NCI-H146 treated with DMSO at 0.1 percent for 48 hours (cell line): Measurements from ENCODE around the gene ZMIZ2.

Source experiments
- DNase-seq: peaks from one replicate; lab custom pipeline; 2025; ENCODE audit not compliant: unreplicated experiment; lab: John Stamatoyannopoulos, UW

The ZMIZ2 gene

DNA sequence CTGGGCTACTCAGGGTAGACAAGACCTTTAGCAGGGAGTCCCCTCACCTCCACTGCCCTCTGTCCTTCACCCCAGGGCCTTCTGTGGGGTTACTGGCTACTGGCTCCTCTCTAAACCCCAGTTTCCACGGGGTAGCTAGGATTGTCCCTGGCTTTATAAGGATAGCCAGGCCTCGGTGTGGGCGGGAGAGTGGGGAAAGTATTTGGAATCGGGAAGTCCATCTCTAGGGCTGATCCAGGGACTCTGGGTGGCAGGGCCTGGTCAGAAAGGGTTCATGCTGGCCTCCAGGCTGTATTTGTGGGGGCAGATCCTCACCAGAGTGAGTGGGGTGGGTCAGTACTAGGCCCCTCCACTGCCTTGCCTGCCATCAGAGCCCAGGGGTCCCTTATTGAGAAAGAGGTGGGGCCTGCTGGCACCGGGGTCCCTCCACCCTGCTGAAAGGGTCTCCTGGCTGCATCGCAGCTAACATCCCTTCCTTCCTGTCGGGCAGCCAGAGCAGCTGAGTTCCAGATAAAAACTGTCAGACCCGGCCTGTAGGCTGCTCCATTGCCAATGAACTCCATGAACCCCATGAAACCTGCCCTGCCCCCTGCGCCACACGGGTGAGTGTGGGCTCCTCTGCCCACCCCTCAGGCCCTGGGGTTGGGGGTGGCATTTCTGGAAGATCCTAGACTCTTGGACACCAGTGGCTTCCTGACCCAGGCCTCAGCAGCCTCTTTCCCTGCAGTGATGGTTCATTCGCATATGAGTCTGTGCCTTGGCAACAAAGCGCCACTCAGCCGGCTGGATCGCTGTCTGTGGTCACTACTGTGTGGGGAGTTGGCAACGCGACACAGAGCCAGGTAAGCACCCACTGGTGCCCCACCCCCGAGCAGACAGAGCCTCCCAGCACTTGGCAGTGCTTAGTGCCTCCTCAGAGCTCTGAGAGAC lies 7.3 kb downstream of the ZMIZ2 start:
- no peak for DNase-seq

DNA sequence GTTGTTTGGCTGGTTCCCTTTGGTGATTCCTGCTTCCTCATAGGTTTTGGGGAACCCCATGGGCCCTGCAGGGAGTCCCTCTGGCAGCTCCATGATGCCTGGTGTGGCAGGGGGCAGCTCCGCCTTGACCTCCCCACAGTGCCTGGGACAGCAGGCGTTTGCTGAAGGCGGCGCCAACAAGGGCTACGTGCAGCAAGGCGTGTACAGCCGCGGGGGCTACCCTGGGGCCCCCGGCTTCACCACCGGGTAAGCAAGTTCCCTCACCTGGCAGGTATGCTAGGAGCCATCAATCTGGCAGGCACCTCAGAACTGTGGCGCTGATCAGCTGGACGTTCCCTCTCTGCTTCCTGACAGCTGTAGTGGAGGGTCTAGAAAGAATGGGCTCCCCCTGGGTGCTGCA lies 8.3 kb downstream of the ZMIZ2 start:
- DNase-seq = no peak

DNA sequence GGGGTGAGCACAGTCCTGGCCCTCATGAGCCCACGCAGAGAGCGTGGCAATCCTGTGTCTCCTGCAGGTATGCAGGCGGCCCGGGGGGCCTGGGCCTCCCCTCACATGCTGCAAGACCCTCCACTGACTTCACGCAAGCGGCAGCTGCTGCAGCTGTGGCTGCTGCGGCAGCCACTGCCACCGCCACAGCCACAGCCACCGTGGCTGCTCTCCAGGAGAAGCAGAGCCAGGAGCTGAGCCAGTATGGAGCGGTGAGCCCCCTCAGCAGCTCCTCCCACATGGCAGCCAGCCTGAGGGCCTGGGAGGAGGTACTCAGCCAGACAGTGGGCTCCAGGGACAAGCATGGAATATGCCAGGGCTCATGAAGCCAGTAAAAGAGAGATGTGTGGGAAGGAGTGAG lies 8.7 kb downstream of the ZMIZ2 start:
- DNase-seq = no peak

DNA sequence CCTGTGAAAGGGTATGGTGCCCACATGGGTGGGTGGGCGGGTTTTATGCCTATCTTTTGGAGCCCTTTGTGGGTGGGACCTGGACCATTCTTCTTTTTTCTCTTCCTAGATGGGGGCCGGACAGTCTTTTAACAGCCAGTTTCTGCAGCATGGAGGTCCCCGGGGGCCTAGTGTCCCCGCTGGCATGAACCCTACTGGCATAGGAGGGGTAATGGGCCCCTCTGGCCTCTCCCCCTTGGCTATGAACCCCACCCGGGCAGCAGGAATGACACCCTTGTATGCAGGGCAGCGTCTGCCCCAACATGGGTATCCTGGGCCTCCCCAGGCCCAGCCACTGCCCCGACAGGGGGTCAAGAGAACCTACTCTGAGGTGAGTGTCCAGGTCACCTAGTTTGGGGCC lies 9.1 kb downstream of the ZMIZ2 start:
- DNase-seq = no peak

DNA sequence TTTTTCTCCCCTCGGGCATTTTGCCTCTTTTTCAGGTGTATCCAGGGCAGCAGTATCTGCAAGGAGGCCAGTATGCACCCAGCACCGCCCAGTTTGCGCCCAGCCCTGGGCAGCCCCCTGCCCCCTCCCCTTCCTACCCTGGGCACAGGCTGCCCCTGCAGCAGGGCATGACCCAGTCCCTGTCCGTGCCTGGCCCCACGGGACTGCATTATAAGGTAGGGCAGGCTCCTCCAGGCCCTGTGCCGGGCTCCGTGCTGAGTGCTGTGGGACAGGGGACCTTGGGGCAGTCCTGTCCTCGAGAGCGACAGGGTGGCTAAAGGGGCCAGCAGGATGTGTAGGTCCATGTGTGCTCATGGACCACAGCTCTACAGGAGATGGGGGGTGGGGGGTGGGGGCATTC lies 10.6 kb downstream of the ZMIZ2 start:
- no peak for DNase-seq

DNA sequence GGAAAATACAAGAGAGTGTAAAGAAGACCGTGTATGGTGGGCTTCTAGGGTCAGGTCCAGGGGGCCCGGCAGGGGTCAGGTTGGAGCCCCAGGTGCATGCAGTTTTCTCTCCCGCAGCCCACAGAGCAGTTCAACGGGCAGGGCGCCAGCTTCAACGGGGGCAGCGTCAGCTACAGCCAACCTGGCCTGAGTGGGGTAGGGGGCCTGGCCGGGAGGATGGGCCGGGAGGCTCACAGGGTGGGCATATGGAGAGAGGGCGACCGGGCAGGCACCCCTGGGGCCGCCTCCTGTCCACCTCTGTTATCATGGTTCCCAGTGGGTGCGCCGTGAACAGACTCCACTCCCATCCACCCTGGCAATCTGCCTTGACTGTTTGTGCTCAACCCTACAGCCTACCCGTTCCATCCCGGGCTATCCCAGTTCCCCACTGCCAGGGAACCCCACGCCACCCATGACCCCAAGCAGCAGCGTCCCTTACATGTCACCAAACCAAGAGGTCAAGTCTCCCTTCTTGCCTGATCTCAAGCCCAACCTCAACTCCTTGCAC lies 11.5 kb downstream of the ZMIZ2 start:
- DNase-seq = no peak

DNA sequence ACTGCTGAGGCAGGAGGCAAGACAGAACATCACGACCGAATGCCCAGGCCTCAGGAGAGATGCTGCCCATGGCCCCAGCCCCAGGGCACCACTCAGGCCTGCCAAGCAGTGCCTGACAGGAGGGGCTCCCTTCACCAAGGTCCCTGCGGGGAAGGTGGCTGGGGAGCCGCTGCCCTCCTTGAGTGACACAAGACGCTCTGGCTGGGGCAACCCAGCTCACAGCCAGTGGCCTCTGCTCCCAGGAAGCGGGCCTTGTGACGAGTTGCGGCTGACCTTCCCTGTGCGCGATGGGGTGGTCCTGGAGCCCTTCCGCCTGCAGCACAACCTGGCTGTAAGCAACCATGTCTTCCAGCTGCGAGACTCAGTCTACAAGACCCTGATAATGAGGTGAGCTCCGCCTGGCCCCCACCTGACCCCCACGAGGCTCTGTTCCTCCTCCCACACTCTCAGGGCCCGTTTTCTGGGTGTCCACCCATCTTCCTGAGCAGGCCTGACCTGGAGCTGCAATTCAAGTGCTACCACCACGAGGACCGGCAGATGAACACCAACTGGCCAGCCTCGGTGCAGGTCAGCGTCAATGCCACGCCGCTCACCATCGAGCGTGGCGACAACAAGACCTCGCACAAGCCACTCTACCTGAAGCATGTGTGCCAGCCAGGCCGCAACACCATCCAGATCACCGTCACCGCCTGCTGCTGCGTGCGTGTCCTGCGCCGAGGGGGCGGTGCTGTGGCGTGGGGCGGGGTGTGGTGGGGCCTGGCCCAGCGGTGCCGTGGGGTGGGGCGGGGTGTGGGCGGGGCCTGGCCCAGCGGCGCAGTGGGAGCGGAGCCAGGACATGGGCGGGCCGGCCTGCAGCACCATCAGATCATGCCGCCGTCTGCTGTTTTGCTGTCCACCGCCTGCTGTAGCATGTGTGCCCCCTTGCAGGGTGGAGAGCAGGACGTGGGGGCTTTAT lies 12.8 kb downstream of the ZMIZ2 start:
- DNase-seq = no peak

DNA sequence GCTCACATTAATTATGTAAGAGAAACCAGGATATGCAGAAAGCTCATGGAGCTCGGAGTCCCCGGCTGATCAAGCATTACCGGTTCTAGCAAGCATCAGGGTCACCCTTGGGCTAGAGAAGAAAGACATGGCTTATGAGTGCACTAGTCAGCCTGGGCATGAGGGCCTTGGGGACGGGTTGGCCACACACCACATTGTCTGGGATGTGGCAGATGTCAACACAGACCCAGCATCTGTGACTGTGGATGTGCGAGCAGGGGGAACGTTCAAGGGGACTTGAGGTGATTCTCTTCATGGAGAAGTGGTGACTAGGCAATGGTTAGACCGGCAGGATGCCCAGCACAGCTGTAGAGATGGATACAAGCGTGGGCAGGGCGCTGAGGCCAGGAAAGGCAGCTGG lies 13.7 kb downstream of the ZMIZ2 start:
- no peak for DNase-seq

DNA sequence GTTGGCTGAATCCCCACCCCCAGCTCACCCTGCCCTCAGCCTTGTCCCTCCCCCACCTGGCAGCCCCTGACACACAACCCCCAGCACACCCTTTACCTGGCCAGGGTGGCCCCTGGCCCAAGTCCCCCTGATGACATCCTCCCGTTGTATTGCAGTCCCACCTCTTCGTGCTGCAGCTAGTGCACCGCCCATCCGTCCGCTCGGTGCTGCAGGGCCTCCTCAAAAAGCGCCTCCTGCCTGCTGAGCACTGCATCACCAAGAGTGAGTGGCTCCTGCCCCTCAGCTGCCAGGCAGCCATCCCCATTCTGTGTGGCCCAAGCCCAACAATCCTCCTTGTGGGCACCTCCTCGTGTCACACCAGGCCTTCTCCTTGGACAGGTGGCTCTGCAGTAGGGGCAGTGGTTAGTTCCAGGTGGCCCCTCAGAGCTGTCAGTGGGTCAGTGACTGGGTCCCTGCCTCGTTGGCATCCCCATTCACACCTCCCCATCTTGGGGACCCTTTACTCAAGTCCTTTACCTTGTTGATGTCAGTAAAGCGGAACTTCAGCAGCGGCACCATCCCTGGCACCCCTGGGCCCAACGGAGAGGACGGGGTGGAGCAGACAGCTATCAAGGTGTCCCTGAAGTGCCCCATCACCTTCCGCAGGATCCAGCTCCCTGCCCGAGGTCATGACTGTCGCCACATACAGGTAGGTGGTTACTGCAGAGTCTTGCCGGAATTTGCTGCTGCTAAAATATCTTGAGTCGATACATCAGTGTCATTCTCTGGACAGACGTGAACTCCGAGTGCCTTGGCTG lies 14.3 kb downstream of the ZMIZ2 start:
- DNase-seq = no peak

DNA sequence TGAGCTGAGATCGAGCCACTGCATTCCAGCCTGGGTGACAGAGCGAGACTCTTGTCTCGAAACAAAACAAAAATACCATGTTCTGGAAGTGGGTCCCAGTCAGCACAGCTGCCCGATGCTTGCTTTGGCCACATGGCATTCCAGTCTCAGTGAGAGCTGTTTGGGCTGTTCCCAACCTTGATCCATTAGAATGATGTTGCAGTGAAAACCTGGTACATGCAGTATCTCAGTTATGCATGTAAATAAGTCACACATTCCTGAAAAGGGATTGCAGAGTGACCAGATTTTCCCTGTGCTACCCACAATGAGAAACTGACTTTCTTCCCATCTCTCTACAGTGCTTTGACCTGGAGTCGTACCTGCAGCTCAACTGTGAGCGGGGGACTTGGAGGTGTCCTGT lies 15.4 kb downstream of the ZMIZ2 start:
- DNase-seq = no peak

DNA sequence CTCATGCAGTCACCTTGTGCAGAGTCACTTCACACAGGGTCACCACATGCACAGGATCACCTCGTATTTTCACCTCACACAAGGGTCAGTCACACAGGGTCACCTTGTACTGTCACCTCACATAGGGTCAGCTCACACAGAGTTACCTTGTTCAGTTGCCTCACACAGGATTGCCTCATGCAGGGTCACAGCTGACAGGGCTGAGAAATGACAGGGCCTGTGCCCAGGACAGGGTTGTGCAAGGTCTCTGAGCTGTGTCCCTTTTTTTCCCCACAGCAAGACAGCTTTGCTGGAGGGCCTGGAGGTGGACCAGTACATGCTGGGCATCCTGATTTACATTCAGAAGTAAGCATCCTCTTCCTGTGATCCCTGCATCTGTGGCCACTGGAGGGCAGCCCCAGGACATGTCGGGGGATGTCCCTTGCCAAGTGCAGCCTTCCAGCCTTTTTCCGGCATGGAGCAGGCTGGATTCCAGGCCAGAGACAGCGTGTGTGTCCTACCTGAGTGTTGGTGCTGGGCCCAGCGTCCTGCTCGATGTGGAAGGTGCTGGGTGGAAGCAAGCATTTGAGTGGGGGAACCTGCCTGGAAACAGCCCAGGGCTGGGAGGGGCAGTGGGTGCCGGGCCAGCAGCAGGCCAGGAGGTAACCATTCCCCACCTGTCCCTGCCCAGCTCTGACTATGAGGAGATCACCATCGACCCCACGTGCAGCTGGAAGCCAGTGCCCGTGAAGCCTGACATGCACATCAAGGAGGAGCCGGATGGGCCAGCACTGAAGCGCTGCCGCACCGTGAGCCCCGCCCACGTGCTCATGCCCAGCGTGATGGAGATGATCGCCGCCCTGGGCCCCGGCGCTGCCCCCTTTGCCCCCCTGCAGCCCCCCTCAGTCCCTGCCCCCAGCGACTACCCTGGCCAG lies 16.3 kb downstream of the ZMIZ2 start:
- DNase-seq = no peak

DNA sequence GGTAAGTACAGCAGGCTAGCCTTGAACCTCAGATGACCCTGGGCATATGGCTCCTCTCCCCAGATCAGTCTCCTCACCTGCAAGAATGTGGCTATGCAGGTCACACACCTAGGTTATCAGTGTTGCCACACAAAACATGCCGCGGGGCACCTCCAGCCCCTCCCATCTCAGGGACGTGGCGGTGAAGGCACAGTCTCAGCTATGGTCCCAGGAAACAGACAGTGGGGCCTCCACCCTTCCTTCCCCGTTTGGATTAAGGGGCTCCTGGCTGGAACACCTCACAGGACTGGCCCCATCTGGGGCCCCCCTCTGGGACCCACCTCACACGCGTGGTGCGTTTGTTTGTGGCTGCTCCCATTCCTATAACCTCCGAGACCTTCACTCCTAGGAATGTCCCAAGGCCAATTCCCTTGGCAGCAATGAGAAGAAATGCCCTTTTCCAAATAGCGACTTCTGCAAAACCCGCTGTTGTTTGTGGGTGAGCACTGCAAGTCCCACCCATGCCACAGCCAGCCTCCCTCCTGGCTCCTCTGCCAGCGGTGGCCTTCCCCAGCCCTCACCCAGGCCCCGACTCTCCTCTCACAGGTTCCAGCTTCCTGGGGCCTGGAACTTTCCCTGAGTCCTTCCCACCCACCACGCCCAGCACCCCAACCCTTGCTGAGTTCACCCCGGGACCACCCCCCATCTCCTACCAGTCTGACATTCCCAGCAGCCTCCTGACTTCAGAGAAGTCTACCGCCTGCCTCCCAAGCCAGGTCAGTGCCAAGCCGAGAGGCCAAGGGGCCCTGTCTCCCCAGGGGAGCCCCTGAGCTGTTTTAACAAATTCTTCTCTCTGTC lies 17.1 kb downstream of the ZMIZ2 start:
- no peak for DNase-seq

DNA sequence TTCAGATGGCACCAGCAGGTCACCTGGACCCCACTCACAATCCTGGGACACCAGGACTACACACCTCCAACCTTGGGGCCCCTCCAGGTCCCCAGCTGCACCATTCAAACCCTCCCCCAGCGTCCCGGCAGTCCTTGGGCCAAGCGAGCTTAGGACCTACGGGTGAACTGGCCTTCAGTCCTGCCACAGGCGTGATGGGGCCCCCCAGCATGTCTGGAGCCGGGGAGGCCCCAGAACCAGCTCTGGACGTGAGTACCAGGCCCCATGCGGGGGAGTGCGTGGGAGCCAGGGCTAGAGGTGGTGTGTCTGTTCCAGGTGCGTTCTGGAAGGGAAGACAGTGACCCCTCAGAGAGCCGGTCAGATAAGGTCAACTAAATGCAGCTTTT lies 17.8 kb downstream of the ZMIZ2 start:
- DNase-seq = no peak

DNA sequence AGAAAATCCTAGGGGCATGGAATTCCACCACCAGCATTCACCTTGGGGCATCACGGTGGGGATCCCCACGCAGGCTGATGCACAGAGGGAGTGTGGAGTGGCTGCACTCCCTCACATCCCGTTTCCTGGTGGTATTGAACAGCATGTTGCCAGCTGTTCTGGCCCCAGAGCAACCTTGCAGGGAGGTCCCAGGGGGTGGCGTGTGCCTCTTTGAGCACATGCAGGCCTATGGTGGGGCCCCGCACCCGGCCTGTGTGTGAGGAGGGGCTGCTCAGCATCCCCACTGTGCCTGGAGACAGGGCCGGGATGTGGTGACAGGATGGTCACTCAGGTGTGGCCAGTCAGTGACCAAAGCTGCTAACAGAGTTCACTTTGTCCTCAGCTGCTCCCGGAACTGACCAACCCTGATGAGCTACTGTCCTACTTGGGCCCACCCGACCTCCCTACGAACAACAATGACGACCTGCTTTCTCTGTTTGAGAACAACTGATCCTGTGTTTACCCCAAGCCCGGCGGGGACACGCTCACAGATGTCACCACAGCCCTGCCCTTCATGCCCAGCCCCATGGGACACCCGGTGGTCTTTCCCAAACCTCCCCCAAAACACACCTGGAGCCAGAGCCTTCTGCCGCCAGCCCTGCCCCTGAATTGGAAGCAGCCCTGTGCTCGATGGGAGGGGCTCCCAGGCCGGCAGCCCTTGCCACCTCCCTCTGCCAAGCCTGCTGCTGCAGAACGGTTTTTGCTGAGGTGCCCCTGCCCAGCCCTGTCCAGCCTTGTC lies 18.7 kb downstream of the ZMIZ2 start:
- no peak for DNase-seq

DNA sequence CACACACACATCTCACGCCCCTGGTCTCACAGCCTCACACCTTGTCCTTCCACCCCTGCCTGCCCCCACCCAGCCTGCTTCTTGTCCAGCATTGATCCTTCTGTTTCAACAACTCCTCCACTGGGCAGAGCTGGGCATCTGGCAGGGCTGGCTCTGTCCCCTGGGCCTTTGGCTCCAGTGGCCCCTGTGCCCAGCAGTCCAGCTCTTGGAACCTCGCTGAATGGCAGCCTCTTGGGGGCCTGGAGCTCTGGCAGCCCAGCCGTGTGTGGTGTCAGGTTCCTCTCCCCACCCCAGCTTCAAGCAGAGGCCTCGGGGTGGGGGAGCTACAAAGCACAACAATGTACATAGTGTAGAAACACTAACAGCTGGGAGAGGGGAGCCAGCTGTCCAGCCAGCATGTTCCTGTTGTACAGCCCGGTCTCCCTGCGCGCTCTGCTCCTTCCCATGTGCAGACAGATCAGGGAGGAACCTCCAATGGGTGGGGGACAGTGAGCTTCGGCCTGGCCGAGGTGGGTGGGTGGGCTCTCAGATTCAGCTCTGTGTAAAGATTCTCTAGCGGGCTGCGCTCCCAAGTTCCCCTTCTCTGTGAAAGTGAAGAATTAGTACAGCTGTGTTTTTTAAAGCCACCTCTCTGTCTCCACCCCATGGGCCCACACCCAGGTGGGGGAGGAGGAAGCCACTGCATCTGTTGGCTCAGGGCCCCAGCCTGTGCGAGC lies 19.4 kb downstream of the ZMIZ2 start:
- DNase-seq = no peak

DNA sequence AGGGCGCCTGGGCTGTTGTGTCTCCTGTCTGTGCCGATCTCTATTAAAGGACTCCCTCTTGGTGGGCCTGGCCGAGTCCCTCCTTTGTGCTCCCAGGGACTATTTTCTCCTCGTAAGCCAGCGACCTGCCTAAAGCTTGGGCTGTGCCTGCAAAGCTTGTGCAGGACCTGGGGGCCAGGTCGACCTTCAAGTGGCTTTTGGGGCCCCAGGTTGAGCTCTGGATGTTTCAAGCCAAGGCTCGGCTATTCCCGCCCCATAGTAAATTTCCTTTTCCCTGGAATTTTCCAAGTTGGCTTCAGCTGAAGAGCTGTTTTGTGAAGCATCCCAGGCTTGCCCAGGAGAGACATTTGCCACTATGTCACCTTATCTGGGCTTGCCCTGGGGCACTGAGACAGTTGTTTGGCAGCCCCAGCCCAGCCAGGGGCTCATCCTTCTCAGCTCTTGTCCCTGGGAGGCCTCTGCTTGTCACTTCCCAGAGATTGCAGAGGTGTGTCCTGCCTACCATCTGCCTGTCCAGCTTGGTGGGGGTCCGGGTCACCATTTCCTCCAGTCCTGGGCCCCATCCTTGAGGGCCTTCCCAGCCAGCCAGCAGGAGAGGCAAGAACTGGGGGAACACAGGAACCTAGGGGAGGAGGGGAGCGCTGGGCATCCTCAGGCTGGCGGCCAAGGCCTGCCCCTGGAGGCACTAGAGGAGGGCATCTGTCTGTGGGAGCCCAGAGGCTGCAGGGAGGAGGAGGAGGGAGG lies 20.2 kb downstream of the ZMIZ2 start:
- DNase-seq = no peak

DNA sequence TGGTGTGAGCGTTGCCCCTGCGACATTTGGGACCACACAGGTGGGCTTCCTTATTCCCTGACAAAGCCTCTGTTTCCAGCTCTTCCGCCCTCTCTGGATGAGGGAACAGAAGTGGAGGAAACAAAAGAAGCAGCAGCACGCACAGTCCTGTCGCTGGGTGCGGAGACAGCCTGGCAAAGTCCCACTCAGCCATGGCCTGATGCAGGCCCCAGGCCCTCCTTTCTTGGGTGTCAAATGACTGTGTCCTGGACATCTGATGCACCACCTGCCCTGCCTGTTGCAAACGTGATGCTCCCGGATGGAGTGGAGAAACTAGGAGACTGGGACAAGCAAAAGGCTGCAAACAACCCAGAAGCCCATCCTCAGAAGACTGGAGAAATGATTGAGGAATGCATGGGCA lies 20.7 kb downstream of the ZMIZ2 start:
- no peak for DNase-seq
